GM12874 (cell line): ENCODE measurements around the gene CLIP2.

ENCODE experiments used
- CTCF ChIP-seq: IDR thresholded peaks from 2 replicates; pipeline ENCODE4 v1.5.1; 2011; ENCODE audit warnings: low read depth, mild to moderate bottlenecking, control low read depth, low read length, moderate library complexity; ENCODE audit not compliant: insufficient read depth

The CLIP2 gene

GRCh38 chr7:74349621-74350020, 60.4 kb downstream of the CLIP2 start:
- TF ChIP-seq CTCF = no peak

- TF ChIP-seq CTCF = no peak
Observed at GRCh38 chr7:74350751-74351150, 61.5 kb downstream of the CLIP2 start.

- no peak for TF ChIP-seq CTCF
Observed at GRCh38 chr7:74351836-74352235, 62.6 kb downstream of the CLIP2 start.

- no peak for TF ChIP-seq CTCF
Observed at GRCh38 chr7:74354009-74354408, 64.8 kb downstream of the CLIP2 start.

GRCh38 chr7:74355091-74355490, 65.9 kb downstream of the CLIP2 start:
- TF ChIP-seq CTCF = no peak

GRCh38 chr7:74356589-74357315, 67.5 kb downstream of the CLIP2 start:
- no peak for TF ChIP-seq CTCF

GRCh38 chr7:74360008-74360407, 70.8 kb downstream of the CLIP2 start:
- no peak for TF ChIP-seq CTCF
